GM23338 (cell line): ENCODE data around the gene CUL7.

Source experiments
- CREB1 ChIP-seq: fragments of 250-450 bp; sonication (Bioruptor Pico); IDR thresholded peaks from 2 replicates; pipeline ENCODE4 v1.5.0; 2020; ENCODE audit warnings: low read depth, mild to moderate bottlenecking, moderate library complexity
- EZH2 ChIP-seq: fragments of 200-600 bp; sonication (generic); IDR thresholded peaks from one replicate; pipeline ENCODE4 v1.8.0; 2017; ENCODE audit warnings: antibody characterized with exemption, mild to moderate bottlenecking, low read depth; ENCODE audit not compliant: unreplicated experiment
- EZH2phosphoT487 ChIP-seq: fragments of 200-600 bp; sonication (generic); IDR thresholded peaks from one replicate; pipeline ENCODE4 v1.8.1; 2018; ENCODE audit warnings: antibody characterized with exemption; ENCODE audit not compliant: unreplicated experiment
- JUNB ChIP-seq: IDR thresholded peaks from one replicate; pipeline ENCODE4 v1.6.1; 2016; ENCODE audit warnings: antibody characterized with exemption; ENCODE audit not compliant: unreplicated experiment
- NANOG ChIP-seq: IDR thresholded peaks from 2 replicates; pipeline ENCODE4 v1.6.1; 2016; ENCODE audit warnings: antibody characterized with exemption, borderline replicate concordance
- POLR2AphosphoS5 ChIP-seq: IDR thresholded peaks from 2 replicates; pipeline ENCODE4 v1.6.1; 2016; ENCODE audit warnings: antibody characterized with exemption, low read depth
- STAT1 ChIP-seq: IDR thresholded peaks from one replicate; pipeline ENCODE4 v1.6.1; 2016; ENCODE audit warnings: antibody characterized with exemption; ENCODE audit not compliant: unreplicated experiment
- ZNF114 ChIP-seq: fragments of 250-450 bp; sonication (Bioruptor Pico); IDR thresholded peaks from 2 replicates; pipeline ENCODE4 v1.5.0; 2020; ENCODE audit warnings: mild to moderate bottlenecking, moderate library complexity
- ZNF331 ChIP-seq: fragments of 250-450 bp; sonication (Bioruptor Pico); IDR thresholded peaks from 2 replicates; pipeline ENCODE4 v1.5.0; 2020; ENCODE audit warnings: low read depth, mild to moderate bottlenecking, moderate library complexity
- TF ChIP-seq, protein P1 (sequence below), 2 experiments: fragments of 200-600 bp in 1 of 2; sonication (generic) in 1 of 2; conservative IDR thresholded peaks; 2 replicates each; pipeline versions ENCODE4 v1.5.1 to v1.6.1; 2016 to 2017; ENCODE audit warnings: antibody characterized with exemption in 2 of 2, low read depth in 2 of 2, mild to moderate bottlenecking in 2 of 2, moderate library complexity in 1 of 2
- TF ChIP-seq, protein P2 (sequence below): IDR thresholded peaks from one replicate; pipeline ENCODE4 v1.6.1; 2018; ENCODE audit warnings: antibody characterized with exemption; ENCODE audit not compliant: unreplicated experiment
- TF ChIP-seq, protein P3 (sequence below): IDR thresholded peaks from 2 replicates; pipeline ENCODE4 v1.6.1; 2016; ENCODE audit warnings: antibody characterized with exemption
- TF ChIP-seq, protein P4 (sequence below): fragments of 250-450 bp; sonication (Bioruptor Pico); IDR thresholded peaks from 2 replicates; pipeline ENCODE4 v1.5.0; 2020; ENCODE audit warnings: mild to moderate bottlenecking, moderate library complexity

DNA sequence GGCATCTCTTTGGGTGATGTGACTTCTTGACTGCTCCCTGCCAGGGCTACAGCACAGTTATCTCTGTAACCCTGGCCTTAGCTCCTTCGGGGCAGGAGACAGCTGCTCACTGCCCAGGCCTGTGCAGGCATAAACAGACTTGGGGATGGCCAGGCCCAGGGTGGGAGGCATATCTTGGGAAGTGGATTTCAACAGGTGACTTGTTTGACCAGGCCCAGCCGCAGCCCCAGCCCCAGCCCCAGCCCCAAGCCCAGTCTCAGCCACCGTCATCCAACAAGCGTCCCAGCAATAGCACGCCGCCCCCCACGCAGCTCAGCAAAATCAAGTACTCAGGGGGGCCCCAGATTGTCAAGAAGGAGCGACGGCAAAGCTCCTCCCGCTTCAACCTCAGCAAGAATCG, 47.4 kb downstream of the CUL7 start:
- TF ChIP-seq, protein P1, sequence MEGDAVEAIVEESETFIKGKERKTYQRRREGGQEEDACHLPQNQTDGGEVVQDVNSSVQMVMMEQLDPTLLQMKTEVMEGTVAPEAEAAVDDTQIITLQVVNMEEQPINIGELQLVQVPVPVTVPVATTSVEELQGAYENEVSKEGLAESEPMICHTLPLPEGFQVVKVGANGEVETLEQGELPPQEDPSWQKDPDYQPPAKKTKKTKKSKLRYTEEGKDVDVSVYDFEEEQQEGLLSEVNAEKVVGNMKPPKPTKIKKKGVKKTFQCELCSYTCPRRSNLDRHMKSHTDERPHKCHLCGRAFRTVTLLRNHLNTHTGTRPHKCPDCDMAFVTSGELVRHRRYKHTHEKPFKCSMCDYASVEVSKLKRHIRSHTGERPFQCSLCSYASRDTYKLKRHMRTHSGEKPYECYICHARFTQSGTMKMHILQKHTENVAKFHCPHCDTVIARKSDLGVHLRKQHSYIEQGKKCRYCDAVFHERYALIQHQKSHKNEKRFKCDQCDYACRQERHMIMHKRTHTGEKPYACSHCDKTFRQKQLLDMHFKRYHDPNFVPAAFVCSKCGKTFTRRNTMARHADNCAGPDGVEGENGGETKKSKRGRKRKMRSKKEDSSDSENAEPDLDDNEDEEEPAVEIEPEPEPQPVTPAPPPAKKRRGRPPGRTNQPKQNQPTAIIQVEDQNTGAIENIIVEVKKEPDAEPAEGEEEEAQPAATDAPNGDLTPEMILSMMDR (conservative IDR thresholded peaks at IDR 0.05; ENCODE audit: low read depth in 2 of 2) = no peak
- TF ChIP-seq EZH2 (no peak), EZH2phosphoT487 (no peak), STAT1 (no peak), POLR2AphosphoS5 (no peak), JUNB (no peak), CREB1 (no peak), ZNF331 (CRISPR knock-in tag) (no peak), ZNF114 (CRISPR knock-in tag) (no peak), NANOG (no peak)
- TF ChIP-seq, protein P2, sequence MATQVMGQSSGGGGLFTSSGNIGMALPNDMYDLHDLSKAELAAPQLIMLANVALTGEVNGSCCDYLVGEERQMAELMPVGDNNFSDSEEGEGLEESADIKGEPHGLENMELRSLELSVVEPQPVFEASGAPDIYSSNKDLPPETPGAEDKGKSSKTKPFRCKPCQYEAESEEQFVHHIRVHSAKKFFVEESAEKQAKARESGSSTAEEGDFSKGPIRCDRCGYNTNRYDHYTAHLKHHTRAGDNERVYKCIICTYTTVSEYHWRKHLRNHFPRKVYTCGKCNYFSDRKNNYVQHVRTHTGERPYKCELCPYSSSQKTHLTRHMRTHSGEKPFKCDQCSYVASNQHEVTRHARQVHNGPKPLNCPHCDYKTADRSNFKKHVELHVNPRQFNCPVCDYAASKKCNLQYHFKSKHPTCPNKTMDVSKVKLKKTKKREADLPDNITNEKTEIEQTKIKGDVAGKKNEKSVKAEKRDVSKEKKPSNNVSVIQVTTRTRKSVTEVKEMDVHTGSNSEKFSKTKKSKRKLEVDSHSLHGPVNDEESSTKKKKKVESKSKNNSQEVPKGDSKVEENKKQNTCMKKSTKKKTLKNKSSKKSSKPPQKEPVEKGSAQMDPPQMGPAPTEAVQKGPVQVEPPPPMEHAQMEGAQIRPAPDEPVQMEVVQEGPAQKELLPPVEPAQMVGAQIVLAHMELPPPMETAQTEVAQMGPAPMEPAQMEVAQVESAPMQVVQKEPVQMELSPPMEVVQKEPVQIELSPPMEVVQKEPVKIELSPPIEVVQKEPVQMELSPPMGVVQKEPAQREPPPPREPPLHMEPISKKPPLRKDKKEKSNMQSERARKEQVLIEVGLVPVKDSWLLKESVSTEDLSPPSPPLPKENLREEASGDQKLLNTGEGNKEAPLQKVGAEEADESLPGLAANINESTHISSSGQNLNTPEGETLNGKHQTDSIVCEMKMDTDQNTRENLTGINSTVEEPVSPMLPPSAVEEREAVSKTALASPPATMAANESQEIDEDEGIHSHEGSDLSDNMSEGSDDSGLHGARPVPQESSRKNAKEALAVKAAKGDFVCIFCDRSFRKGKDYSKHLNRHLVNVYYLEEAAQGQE = no peak
- TF ChIP-seq, protein P3, sequence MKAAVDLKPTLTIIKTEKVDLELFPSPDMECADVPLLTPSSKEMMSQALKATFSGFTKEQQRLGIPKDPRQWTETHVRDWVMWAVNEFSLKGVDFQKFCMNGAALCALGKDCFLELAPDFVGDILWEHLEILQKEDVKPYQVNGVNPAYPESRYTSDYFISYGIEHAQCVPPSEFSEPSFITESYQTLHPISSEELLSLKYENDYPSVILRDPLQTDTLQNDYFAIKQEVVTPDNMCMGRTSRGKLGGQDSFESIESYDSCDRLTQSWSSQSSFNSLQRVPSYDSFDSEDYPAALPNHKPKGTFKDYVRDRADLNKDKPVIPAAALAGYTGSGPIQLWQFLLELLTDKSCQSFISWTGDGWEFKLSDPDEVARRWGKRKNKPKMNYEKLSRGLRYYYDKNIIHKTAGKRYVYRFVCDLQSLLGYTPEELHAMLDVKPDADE = no peak
- TF ChIP-seq, protein P4, sequence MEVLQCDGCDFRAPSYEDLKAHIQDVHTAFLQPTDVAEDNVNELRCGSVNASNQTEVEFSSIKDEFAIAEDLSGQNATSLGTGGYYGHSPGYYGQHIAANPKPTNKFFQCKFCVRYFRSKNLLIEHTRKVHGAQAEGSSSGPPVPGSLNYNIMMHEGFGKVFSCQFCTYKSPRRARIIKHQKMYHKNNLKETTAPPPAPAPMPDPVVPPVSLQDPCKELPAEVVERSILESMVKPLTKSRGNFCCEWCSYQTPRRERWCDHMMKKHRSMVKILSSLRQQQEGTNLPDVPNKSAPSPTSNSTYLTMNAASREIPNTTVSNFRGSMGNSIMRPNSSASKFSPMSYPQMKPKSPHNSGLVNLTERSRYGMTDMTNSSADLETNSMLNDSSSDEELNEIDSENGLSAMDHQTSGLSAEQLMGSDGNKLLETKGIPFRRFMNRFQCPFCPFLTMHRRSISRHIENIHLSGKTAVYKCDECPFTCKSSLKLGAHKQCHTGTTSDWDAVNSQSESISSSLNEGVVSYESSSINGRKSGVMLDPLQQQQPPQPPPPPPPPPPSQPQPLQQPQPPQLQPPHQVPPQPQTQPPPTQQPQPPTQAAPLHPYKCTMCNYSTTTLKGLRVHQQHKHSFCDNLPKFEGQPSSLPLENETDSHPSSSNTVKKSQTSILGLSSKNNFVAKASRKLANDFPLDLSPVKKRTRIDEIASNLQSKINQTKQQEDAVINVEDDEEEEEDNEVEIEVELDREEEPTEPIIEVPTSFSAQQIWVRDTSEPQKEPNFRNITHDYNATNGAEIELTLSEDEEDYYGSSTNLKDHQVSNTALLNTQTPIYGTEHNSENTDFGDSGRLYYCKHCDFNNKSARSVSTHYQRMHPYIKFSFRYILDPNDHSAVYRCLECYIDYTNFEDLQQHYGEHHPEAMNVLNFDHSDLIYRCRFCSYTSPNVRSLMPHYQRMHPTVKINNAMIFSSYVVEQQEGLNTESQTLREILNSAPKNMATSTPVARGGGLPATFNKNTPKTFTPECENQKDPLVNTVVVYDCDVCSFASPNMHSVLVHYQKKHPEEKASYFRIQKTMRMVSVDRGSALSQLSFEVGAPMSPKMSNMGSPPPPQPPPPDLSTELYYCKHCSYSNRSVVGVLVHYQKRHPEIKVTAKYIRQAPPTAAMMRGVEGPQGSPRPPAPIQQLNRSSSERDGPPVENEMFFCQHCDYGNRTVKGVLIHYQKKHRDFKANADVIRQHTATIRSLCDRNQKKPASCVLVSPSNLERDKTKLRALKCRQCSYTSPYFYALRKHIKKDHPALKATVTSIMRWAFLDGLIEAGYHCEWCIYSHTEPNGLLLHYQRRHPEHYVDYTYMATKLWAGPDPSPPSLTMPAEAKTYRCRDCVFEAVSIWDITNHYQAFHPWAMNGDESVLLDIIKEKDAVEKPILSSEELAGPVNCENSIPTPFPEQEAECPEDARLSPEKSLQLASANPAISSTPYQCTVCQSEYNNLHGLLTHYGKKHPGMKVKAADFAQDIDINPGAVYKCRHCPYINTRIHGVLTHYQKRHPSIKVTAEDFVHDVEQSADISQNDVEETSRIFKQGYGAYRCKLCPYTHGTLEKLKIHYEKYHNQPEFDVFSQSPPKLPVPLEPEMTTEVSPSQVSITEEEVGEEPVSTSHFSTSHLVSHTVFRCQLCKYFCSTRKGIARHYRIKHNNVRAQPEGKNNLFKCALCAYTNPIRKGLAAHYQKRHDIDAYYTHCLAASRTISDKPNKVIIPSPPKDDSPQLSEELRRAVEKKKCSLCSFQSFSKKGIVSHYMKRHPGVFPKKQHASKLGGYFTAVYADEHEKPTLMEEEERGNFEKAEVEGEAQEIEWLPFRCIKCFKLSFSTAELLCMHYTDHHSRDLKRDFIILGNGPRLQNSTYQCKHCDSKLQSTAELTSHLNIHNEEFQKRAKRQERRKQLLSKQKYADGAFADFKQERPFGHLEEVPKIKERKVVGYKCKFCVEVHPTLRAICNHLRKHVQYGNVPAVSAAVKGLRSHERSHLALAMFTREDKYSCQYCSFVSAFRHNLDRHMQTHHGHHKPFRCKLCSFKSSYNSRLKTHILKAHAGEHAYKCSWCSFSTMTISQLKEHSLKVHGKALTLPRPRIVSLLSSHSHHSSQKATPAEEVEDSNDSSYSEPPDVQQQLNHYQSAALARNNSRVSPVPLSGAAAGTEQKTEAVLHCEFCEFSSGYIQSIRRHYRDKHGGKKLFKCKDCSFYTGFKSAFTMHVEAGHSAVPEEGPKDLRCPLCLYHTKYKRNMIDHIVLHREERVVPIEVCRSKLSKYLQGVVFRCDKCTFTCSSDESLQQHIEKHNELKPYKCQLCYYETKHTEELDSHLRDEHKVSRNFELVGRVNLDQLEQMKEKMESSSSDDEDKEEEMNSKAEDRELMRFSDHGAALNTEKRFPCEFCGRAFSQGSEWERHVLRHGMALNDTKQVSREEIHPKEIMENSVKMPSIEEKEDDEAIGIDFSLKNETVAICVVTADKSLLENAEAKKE (CRISPR knock-in tag) = no peak
